ENCODE results near the gene FRG1. TPM values are rescaled to one million over a fixed set of nuclear protein-coding genes. Genes with fewer than 3 reads are reported as not detected.
"Not testable (repeated sequence)": the region's sequence is repeated elsewhere in the genome, so short reads cannot be mapped to it uniquely, and the experiment has no call there.

The FRG1 gene
- total RNA-seq, 2 experiments from 2014 or later, result 69.4 to 69.6 TPM

DNA sequence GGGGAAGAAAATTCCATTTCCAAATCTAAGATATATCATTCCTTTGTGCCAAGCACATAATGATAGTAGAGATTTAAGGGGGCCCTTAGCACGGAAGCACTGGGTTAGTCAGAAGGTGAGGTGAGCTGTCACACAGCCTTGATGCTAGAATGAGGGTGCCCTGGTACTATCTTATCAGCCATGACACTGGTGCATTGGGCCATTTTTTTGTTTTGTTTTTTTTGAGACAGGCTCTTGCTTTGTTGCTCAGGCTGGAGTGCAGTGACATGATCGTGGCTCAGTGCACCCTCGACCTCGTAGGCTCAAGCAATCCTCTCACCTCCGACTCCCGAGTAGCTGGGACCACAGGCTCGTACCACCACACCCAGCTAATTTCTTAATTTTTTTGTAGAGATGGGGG lies 7.8 kb downstream of the FRG1 start:
- H3K27me3 Mint-ChIP-seq; H3K9me3 Mint-ChIP-seq; H3K27ac Mint-ChIP-seq; POLR2A ChIA-PET; DNase-seq; H3K4me3 Mint-ChIP-seq; CTCF ChIA-PET; intact Hi-C loops (cut with micrococcal nuclease): not testable (repeated sequence)
- Mint-ChIP-seq H3K4me1 (ENCODE audit: low read depth) (peaks cover 49% of the 10 kb centered on the region), H3K36me3 (peaks cover 39% of the 10 kb centered on the region)

DNA sequence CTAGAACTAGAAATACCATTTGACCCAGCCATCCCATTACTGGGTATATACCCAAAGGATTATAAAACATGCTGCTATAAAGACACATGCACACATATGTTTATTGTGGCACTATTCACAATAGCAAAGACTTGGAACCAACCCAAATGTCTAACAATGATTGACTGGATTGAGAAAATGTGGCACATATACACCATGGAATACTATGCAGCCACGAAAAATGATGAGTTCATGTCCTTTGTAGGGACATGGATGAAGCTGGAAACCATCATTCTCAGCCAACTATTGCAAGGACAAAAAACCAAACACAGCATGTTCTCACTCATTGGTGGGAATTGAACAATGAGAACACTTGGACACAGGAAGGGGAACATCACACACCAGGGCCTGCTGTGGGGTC lies 28.6 kb downstream of the FRG1 start:
- CTCF ChIA-PET; DNase-seq; intact Hi-C loops (cut with micrococcal nuclease); POLR2A ChIA-PET; H3K27me3 Mint-ChIP-seq; H3K4me1 Mint-ChIP-seq (ENCODE audit: low read depth); H3K4me3 Mint-ChIP-seq; H3K27ac Mint-ChIP-seq: not testable (repeated sequence)
- peaks cover 14% of the 10 kb centered on the region for H3K36me3 Mint-ChIP-seq
- H3K9me3 Mint-ChIP-seq, result peaks cover 41% of the 10 kb centered on the region

DNA sequence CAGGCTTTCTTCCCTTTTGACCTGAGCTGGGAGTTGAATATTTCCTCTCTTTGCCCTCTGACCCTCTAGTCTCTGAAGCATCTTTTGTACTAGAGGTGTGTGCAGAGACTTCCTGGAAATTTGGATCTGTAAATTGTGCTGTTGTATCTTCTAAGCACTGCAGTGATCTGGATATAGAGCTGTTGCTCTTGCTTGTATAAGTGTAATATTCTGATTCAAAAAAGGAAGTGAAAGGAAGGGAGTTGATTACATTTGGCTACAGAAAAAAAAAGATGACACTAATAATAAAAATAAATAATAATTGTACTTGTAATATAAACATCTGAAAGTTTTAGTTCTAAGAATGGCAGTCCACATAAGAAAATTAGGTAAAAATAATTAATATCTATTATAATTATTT lies 33.0 kb downstream of the FRG1 start:
- no peaks in the 10 kb centered on the region for H3K36me3 Mint-ChIP-seq
- H3K9me3 Mint-ChIP-seq, result peaks cover 8% of the 10 kb centered on the region
- CTCF ChIA-PET, result no interaction called here
- POLR2A ChIA-PET, result no interaction called here
- H3K27me3 Mint-ChIP-seq, result peaks cover 4% of the 10 kb centered on the region
- DNase-seq, result no peak
- intact Hi-C loops (cut with micrococcal nuclease), result no loop called here
- no peak overlapping the region for H3K27ac Mint-ChIP-seq
- H3K4me1 Mint-ChIP-seq (ENCODE audit: low read depth), result no peaks in the 10 kb centered on the region
- no peak overlapping the region for H3K4me3 Mint-ChIP-seq

DNA sequence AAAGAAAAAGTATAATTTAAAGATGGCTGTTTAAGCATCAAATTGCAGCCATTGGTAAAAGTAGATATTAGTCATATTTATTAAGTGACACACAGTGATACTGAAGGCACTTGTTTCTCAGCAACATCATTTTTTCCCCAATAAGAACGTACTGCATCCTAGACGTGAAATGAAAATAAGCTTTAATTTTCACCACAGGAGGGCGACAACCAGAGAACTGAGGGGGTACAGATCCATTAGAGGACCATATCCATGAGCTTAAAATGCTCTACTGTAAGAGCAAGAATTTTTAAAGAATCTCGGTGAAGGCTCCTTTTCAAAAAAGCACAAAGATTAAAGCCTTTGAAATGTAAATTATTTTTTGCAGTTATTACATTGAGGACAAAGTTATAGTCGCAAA lies 33.4 kb downstream of the FRG1 start:
- CTCF ChIA-PET, result no interaction called here
- H3K4me1 Mint-ChIP-seq (ENCODE audit: low read depth), result no peaks in the 10 kb centered on the region
- peaks cover 8% of the 10 kb centered on the region for H3K9me3 Mint-ChIP-seq
- intact Hi-C loops (cut with micrococcal nuclease), result no loop called here
- H3K4me3 Mint-ChIP-seq, result no peak overlapping the region
- POLR2A ChIA-PET, result no interaction called here
- no peak for DNase-seq
- no peaks in the 10 kb centered on the region for H3K36me3 Mint-ChIP-seq
- H3K27me3 Mint-ChIP-seq, result peaks cover 4% of the 10 kb centered on the region
- no peak overlapping the region for H3K27ac Mint-ChIP-seq

DNA sequence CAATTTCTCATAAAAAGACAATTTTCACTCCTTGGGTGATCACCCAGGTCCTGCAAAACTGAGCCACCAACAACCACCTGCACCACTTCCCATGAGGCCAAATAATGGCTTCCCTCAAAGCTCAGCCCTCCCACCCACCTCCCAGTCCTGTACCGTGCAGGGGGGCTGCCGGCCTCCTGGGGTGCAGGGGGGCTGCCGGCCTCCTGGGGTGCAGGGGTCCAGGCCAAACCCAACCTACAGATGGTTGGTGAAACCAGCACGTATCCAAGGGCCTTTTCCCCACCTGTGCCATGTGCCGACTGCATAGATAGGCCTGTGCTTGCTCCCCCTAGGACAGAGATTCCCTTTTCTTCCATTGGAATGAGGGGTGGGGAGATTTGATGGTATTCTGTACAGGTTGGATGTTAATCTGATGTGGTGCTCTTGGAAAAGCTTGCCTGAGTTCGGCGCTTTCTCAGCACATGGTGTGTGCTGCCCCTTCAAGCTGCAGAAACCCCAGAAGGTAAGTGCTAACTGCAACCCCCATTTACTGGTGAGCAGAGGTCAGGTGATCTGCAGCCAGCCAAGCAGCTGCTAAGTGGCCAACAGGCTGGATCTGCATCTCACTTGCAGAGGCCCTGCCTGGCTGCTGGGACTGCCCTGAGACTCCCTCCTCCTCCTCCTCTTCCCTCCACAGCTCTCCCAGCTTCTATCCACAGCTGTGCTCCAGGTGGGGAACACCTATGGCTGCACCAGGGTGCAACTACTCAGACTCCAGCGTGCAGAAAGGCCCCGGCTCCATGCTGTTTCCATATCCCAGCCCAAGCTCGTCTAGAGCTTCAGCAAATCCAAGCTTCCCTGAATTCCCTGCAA lies 38.8 kb downstream of the FRG1 start:
- Mint-ChIP-seq H3K4me3 (no peak overlapping the region), H3K27me3 (no peaks in the 10 kb centered on the region), H3K4me1 (ENCODE audit: low read depth) (no peaks in the 10 kb centered on the region), H3K9me3 (no peaks in the 10 kb centered on the region), H3K36me3 (no peaks in the 10 kb centered on the region), H3K27ac (no peak overlapping the region)
- DNase-seq, result no peak
- intact Hi-C loops (cut with micrococcal nuclease), result no loop called here
- ChIA-PET CTCF (no interaction called here), POLR2A (no interaction called here)

DNA sequence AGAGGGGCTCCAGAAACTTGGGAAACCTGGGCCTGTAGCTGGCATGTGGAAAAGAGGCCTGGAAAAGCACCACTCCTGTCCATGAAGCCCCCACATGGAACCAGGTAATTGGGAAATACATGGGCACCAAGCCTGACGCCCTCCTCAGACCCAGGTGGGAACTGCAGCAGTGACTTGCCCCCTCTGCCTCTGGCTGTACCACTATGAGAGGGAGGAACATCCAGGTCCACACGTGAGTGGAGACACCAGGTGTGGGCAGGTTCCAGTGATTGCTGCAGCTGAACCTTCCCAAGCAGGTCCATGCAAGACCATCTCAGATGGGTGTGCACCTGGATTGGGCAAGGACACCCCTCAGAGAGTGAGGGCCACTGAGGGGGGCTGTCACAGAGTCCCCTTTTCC lies 39.6 kb downstream of the FRG1 start:
- H3K4me1 Mint-ChIP-seq (ENCODE audit: low read depth); H3K4me3 Mint-ChIP-seq; CTCF ChIA-PET; DNase-seq; H3K27ac Mint-ChIP-seq; H3K27me3 Mint-ChIP-seq; H3K36me3 Mint-ChIP-seq; POLR2A ChIA-PET; H3K9me3 Mint-ChIP-seq; intact Hi-C loops (cut with micrococcal nuclease): not testable (repeated sequence)

DNA sequence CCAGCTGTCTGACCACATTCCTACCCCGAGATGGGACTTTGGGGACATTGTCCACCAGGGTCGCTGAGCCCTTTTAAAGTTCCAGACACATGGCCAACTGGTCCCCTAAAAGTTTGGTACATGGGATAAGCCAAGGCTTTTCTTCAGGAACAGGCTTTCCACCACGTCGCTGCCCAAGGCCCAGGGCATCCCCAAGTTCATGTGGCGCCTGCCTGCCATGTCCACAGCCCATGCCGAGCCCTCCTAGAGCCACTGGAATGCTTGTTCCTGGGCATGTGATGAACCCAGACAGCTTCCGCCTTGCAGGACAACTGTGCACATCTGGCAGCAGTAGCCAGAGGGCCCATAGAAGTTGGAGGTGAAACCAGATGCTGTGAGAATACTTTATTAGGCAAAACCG lies 41.3 kb downstream of the FRG1 start:
- intact Hi-C loops (cut with micrococcal nuclease), result no loop called here

DNA sequence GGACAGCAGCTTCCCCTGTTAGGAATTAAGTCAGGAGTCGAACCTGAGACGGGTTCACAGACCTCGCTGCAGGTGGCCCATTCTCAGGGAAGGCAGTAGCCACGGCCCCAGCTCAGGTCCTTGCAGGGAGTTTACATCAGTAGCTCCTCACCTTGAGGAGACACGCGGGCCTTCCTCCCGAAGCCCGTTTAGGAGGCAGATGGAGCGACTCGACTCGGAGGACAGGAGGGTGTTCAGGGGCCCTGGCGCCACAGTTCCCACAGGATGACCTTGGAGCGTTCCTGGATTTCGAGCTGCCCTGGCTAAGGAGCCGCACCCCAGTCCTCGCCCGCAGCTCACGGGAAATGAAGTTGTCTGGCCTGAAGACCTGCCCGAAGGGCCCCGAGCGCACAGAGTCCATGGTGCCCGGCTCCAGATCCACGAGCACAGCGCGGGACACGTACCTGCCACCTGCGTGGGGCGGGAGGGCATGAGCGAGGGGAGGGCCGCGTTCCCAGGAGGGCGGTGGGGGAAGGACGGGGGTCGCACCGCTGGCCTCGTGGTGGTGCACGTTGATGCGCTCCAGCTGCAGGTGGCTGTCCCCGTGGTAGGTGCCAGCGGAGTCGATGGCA lies 43.3 kb downstream of the FRG1 start:
- DNase-seq; CTCF ChIA-PET; H3K4me3 Mint-ChIP-seq; intact Hi-C loops (cut with micrococcal nuclease); H3K36me3 Mint-ChIP-seq; H3K4me1 Mint-ChIP-seq (ENCODE audit: low read depth); POLR2A ChIA-PET; H3K9me3 Mint-ChIP-seq; H3K27me3 Mint-ChIP-seq; H3K27ac Mint-ChIP-seq: not testable (repeated sequence)

More for the DNA sequence above, 41.3 kb downstream of the FRG1 start:
- peaks cover 6% of the 10 kb centered on the region for H3K27me3 Mint-ChIP-seq
- ChIA-PET POLR2A (no interaction called here), CTCF (no interaction called here)
- H3K4me1 Mint-ChIP-seq (ENCODE audit: low read depth), result no peaks in the 10 kb centered on the region
- no peak overlapping the region for H3K27ac Mint-ChIP-seq
- no peak overlapping the region for H3K4me3 Mint-ChIP-seq
- DNase-seq, result no peak
- no peaks in the 10 kb centered on the region for H3K36me3 Mint-ChIP-seq
- no peaks in the 10 kb centered on the region for H3K9me3 Mint-ChIP-seq

DNA sequence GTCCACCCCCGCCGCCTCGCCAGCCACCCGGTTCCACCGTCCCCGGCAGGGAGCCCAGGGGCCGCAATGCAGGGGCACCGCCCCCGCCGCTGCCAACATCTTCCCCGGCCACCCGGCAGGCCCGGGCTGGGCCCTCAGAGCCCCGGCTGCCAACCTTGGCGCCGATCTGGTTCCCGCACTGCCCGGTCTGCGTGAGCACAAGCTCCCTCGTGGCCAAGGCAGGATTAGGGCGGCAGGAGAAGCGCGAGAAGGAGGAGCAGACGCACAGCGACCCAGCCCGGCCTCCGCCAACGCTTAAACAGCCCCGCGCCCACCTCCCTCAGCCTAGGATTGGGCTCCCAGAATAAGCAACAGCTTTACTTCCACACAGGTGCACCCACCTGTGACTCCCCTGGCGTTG lies 44.0 kb downstream of the FRG1 start:
- H3K4me3 Mint-ChIP-seq; H3K27me3 Mint-ChIP-seq; DNase-seq; intact Hi-C loops (cut with micrococcal nuclease); H3K36me3 Mint-ChIP-seq; CTCF ChIA-PET; H3K4me1 Mint-ChIP-seq (ENCODE audit: low read depth); H3K9me3 Mint-ChIP-seq; POLR2A ChIA-PET; H3K27ac Mint-ChIP-seq: not testable (repeated sequence)

DNA sequence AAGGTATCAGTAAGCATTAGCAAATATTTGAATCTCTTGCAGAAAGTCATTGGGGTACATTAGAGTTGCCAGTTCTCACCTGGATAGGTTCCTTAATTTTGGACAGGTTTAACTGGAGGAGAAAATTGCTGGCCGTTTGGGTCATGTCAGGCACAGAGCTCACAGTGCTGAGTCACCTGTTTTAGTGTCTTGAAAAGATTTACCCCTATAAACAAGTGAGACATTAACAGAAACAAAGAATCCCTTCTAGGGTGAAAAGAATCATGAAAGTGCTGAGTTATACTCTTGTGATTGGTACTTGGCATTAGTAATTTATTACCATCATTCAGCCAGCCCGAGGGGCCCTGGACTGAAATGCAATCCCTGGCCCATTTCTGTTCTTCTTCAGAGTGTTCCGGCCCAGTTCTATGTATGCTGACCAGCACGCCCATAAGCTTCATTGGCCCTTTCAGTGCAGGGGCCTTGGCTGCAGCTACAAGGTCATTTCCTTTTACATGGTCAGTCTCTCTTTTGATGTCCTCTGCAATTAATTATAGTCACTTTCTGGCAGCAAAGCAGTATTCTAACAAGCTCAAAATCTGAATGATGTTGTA lies 45.1 kb downstream of the FRG1 start:
- H3K4me1 Mint-ChIP-seq (ENCODE audit: low read depth); H3K9me3 Mint-ChIP-seq; H3K27me3 Mint-ChIP-seq; H3K4me3 Mint-ChIP-seq; DNase-seq; CTCF ChIA-PET; H3K36me3 Mint-ChIP-seq; POLR2A ChIA-PET; H3K27ac Mint-ChIP-seq; intact Hi-C loops (cut with micrococcal nuclease): not testable (repeated sequence)

DNA sequence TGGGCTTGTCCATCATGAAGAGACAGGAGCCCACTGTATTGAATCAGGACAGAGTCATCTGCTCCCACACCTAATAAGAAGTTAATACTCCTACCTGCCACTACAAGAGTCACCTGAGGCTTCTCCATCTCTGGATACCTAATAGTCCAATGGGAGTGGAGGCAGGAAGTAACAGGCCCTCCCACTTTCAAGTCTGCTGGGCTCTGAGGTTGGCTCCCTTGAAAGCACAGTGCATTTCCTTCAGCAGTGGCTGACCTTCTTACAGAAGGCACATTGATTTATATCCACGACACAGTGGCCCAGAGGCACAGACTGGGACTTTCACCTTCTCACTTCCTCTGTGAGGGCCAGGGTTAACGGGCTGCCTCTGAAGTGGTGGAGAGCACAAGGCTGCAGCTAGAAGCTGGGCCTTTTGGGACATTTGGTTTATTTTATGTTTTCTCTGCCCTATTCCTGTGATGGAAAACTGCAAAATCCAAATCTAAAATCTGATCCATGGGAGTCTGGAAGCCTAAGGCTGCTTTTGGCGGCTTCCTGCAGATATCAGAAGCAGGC lies 48.3 kb downstream of the FRG1 start:
- H3K4me3 Mint-ChIP-seq, result no peak overlapping the region
- H3K9me3 Mint-ChIP-seq, result no peaks in the 10 kb centered on the region
- H3K27me3 Mint-ChIP-seq, result peaks cover 14% of the 10 kb centered on the region
- intact Hi-C loops (cut with micrococcal nuclease), result no loop called here
- ChIA-PET POLR2A (no interaction called here), CTCF (no interaction called here)
- no peaks in the 10 kb centered on the region for H3K4me1 Mint-ChIP-seq (ENCODE audit: low read depth)
- DNase-seq, result no peak
- H3K36me3 Mint-ChIP-seq, result no peaks in the 10 kb centered on the region
- H3K27ac Mint-ChIP-seq, result no peak overlapping the region

DNA sequence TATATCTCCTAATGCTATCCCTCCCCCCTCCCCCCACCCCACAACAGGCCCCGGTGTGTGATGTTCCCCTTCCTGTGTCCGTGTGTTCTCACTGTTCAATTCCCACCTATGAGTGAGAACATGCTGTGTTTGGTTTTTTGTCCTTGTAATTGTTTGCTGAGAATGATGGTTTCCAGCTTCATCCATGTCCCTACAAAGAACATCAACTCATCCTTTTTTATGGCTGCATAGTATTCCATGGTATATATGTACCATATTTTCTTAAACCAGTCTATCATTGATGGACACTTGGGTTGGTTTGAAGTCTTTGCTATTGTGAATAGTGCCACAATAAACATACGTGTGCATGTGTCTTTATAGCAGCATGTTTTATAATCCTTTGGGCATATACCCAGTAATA lies 49.3 kb downstream of the FRG1 start:
- H3K36me3 Mint-ChIP-seq; H3K4me1 Mint-ChIP-seq (ENCODE audit: low read depth); H3K27ac Mint-ChIP-seq; H3K9me3 Mint-ChIP-seq; DNase-seq; POLR2A ChIA-PET; CTCF ChIA-PET; H3K4me3 Mint-ChIP-seq; intact Hi-C loops (cut with micrococcal nuclease): not testable (repeated sequence)
- H3K27me3 Mint-ChIP-seq, result peaks cover 15% of the 10 kb centered on the region
